Fibroblast of lung (primary cell): Measurements from ENCODE around the gene ELAVL1. TPM values are rescaled to one million over a fixed set of nuclear protein-coding genes. Genes with fewer than 3 reads are reported as not detected.
A peak's percentile ranks its signal among the peaks of the same experiment; 100 is the strongest.
"Not testable (repeated sequence)": the region's sequence is repeated elsewhere in the genome, so short reads cannot be mapped to it uniquely, and the experiment has no call there.

ENCODE experiments used
- DNase-seq, 2 donors: peaks; one replicate each; pipeline versions ENCODE4 v3.0.0 to v3.0.0-alpha.2; 2010; ENCODE audit warnings: low read depth in 2 of 2
- H2AFZ ChIP-seq: 2 replicates; pipeline ENCODE4 v1.5.1; 2012; ENCODE audit warnings: low read length, control low read depth, inconsistent platforms
- H3K27ac ChIP-seq: 2 replicates; pipeline ENCODE4 v1.5.1; 2011; ENCODE audit warnings: low read length, control low read depth; ENCODE audit not compliant: insufficient read depth
- H3K27me3 ChIP-seq: 2 replicates; pipeline ENCODE4 v1.5.1; 2011; ENCODE audit warnings: mild to moderate bottlenecking, low read length; ENCODE audit not compliant: control insufficient read depth, insufficient read depth
- H3K36me3 ChIP-seq: 2 replicates; pipeline ENCODE4 v1.5.1; 2011; ENCODE audit warnings: low read length; ENCODE audit not compliant: control insufficient read depth, insufficient read depth
- H3K4me1 ChIP-seq: 2 replicates; pipeline ENCODE4 v1.5.1; 2011; ENCODE audit warnings: low read length; ENCODE audit not compliant: control insufficient read depth, insufficient read depth; ENCODE audit errors: extremely low read depth
- H3K4me2 ChIP-seq: 2 replicates; pipeline ENCODE4 v1.5.1; 2011; ENCODE audit warnings: low read length, control low read depth; ENCODE audit not compliant: insufficient read depth; ENCODE audit errors: extremely low read depth
- H3K4me3 ChIP-seq, 4 experiments: fragments of 200-600 bp in 1 of 4; sonication (generic) in 1 of 4; replicated peaks in 1 of 4; 2 replicates each; pipeline ENCODE4 v1.5.1; 2011 to 2016; ENCODE audit warnings: low read length in 4 of 4, low read depth in 3 of 4, mild to moderate bottlenecking in 3 of 4, control low read depth in 2 of 4, inconsistent platforms in 1 of 4, mixed read lengths in 1 of 4; ENCODE audit not compliant: insufficient read depth in 1 of 4; ENCODE audit errors: control extremely low read depth in 1 of 4
- H3K79me2 ChIP-seq: 2 replicates; pipeline ENCODE4 v1.5.1; 2012; ENCODE audit warnings: mild to moderate bottlenecking, low read length, inconsistent platforms; ENCODE audit not compliant: control insufficient read depth, insufficient read depth
- H3K9ac ChIP-seq: 2 replicates; pipeline ENCODE4 v1.5.1; 2011; ENCODE audit warnings: mild to moderate bottlenecking, low read length, control low read depth; ENCODE audit not compliant: insufficient read depth
- H3K9me3 ChIP-seq: 2 replicates; pipeline ENCODE4 v1.5.1; 2012; ENCODE audit warnings: low read depth, low read length; ENCODE audit not compliant: control insufficient read depth, insufficient read depth
- H4K20me1 ChIP-seq: 2 replicates; pipeline ENCODE4 v1.5.1; 2011; ENCODE audit warnings: low read length; ENCODE audit not compliant: control insufficient read depth, insufficient read depth; ENCODE audit errors: extremely low read depth
- CTCF ChIP-seq, 2 donors: IDR thresholded peaks in 1 of 2; conservative IDR thresholded peaks in 1 of 2; 1 replicate in 1 of 2; 2 replicates in 1 of 2; pipeline ENCODE4 v1.5.1; 2011 to 2012; ENCODE audit warnings: low read length in 2 of 2, control low read depth in 1 of 2, inconsistent platforms in 1 of 2, low read depth in 1 of 2, mild to moderate bottlenecking in 1 of 2
- EZH2 ChIP-seq: IDR thresholded peaks from 2 replicates; pipeline ENCODE4 v1.5.1; 2012; ENCODE audit warnings: low read length, control low read depth, mild to moderate bottlenecking; ENCODE audit errors: missing control alignments
- polyA plus RNA-seq, 2 donors: library from polyadenylated mRNA; depleted of rRNA in 1 of 2; stranded (reverse) in 1 of 2; unstranded in 1 of 2; fragments of >200 nt; gene quantifications; 2 replicates each; pipeline ENCODE4 v1.2.1, GENCODE V29; 2011 to 2012; ENCODE audit warnings: missing spikeins in 1 of 2
- total RNA-seq: library from RNA; depleted of rRNA; stranded (reverse); fragments of >200 nt; gene quantifications from 2 replicates; pipeline ENCODE4 v1.2.1, GENCODE V29; 2014

The ELAVL1 gene
- total and polyA plus RNA-seq, 2 donors (not counting 1 experiment from before 2014, with no cell fraction given) = 15.2 to 61.6 TPM

GRCh38 chr19:8028951-8029491 is 23.6 kb upstream of the ELAVL1 start:
- TF ChIP-seq CTCF (conservative IDR thresholded peaks at IDR 0.05 in 1 of 2, IDR thresholded peaks at IDR 0.05 in 1 of 2; ENCODE audit: low read depth in 1 of 2, low read length in 2 of 2) = no peak
- TF ChIP-seq EZH2 = no peak
- peak in 1 of 2 donors; percentile 19 for DNase-seq
- H2AFZ ChIP-seq = no peak overlapping the region

DNA sequence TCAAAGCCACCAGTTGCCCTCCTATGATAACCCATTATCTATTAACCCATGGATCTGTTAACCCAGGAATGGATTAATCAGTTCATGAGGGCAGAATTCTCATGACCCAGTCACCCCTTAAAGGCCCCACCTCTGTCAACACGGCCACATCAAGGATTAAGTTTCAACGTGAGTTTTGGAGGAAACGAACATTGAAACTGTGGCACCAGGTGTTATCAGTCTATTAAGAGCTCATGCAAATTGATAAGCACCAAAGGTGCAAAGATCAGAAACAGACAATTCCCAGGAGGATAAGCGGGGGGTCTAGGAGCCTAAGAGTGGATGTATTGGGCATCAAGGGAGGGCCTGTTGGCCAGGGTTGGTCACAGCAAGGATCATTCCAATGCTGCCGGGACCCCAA is 19.9 kb upstream of the ELAVL1 start:
- Histone ChIP-seq H3K36me3 (no peaks in the 10 kb centered on the region), H3K4me2 (no peak overlapping the region), H3K4me1 (no peaks in the 10 kb centered on the region), H3K9ac (no peak overlapping the region), H3K27ac (no peak overlapping the region), H3K79me2 (no peaks in the 10 kb centered on the region), H2AFZ (no peak overlapping the region), H3K27me3 (no peaks in the 10 kb centered on the region), H3K9me3 (no peaks in the 10 kb centered on the region), H4K20me1 (no peaks in the 10 kb centered on the region), H3K4me3 (no peak overlapping the region)
- TF ChIP-seq EZH2 (no peak), CTCF (conservative IDR thresholded peaks at IDR 0.05 in 1 of 2, IDR thresholded peaks at IDR 0.05 in 1 of 2; ENCODE audit: low read depth in 1 of 2, low read length in 2 of 2) (no peak)
- no peak for DNase-seq

More at GRCh38 chr19:8028951-8029491, 23.6 kb upstream of the ELAVL1 start:
- H3K36me3 ChIP-seq = no peaks in the 10 kb centered on the region
- no peaks in the 10 kb centered on the region for H4K20me1 ChIP-seq
- no peak overlapping the region for H3K4me2 ChIP-seq
- H3K9ac ChIP-seq = no peak overlapping the region
- no peaks in the 10 kb centered on the region for H3K9me3 ChIP-seq
- no peaks in the 10 kb centered on the region for H3K27me3 ChIP-seq
- no peaks in the 10 kb centered on the region for H3K79me2 ChIP-seq
- H3K4me1 ChIP-seq = no peaks in the 10 kb centered on the region
- no peak overlapping the region for H3K4me3 ChIP-seq
- no peak overlapping the region for H3K27ac ChIP-seq

DNA sequence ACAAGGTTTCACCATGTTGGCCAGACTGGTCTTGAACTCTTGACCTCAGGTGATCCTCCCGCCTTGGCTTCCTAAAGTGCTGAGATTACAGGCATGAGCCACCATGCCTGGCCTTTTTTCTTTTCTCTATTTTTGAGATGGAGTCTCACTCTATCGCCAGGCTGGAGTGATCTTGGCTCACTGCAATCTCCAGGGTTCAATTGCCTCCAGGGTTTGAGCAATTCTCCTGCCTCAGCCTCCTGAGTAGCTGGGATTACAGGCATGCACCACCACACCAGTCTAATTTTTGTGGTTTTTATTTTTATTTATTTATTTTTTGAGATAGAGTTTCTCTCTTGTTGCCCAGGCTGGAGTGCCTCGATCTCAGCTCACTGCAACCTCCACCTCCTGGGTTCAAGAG is 18.8 kb upstream of the ELAVL1 start:
- not testable (repeated sequence) for H3K27me3 ChIP-seq, H3K9me3 ChIP-seq, H3K36me3 ChIP-seq, H3K4me2 ChIP-seq, H4K20me1 ChIP-seq, DNase-seq, H3K27ac ChIP-seq, H3K79me2 ChIP-seq, H3K4me3 ChIP-seq, H3K4me1 ChIP-seq, H2AFZ ChIP-seq, H3K9ac ChIP-seq
